ENCODE results near the gene SEZ6L.

SEZ6L gene

GRCh38 chr22:26316732-26317285, 147.5 kb downstream of the SEZ6L start:
- H3K4me3 ChIP-seq (ENCODE audit: low read length): no peak overlapping the region
- H3K36me3 ChIP-seq (ENCODE audit: control insufficient read depth, insufficient read depth, low read length): no peaks in the 10 kb centered on the region
- no peaks in the 10 kb centered on the region for H3K27me3 ChIP-seq (ENCODE audit: control insufficient read depth, insufficient read depth, low read length)
- peaks cover 3% of the 10 kb centered on the region for H3K4me1 ChIP-seq (ENCODE audit: control insufficient read depth, insufficient read depth, low read length)
- H3K27ac ChIP-seq (ENCODE audit: low read depth, low read length): no peak overlapping the region
- no peak overlapping the region for H3K9ac ChIP-seq (ENCODE audit: low read length)

GRCh38 chr22:26318975-26319374, 149.7 kb downstream of the SEZ6L start:
- H3K4me3 ChIP-seq (ENCODE audit: low read length): no peak overlapping the region
- no peaks in the 10 kb centered on the region for H3K36me3 ChIP-seq (ENCODE audit: control insufficient read depth, insufficient read depth, low read length)
- peaks cover 7% of the 10 kb centered on the region for H3K4me1 ChIP-seq (ENCODE audit: control insufficient read depth, insufficient read depth, low read length)
- H3K9ac ChIP-seq (ENCODE audit: low read length): no peak overlapping the region
- no peak overlapping the region for H3K27ac ChIP-seq (ENCODE audit: low read depth, low read length)
- H3K27me3 ChIP-seq (ENCODE audit: control insufficient read depth, insufficient read depth, low read length): no peaks in the 10 kb centered on the region

GRCh38 chr22:26320447-26320846, 151.2 kb downstream of the SEZ6L start:
- Histone ChIP-seq H3K4me3 (ENCODE audit: low read length) (no peak overlapping the region), H3K36me3 (ENCODE audit: control insufficient read depth, insufficient read depth, low read length) (no peaks in the 10 kb centered on the region), H3K4me1 (ENCODE audit: control insufficient read depth, insufficient read depth, low read length) (peaks cover 7% of the 10 kb centered on the region), H3K27me3 (ENCODE audit: control insufficient read depth, insufficient read depth, low read length) (no peaks in the 10 kb centered on the region), H3K27ac (ENCODE audit: low read depth, low read length) (no peak overlapping the region), H3K9ac (ENCODE audit: low read length) (no peak overlapping the region)

GRCh38 chr22:26321469-26321913, 152.2 kb downstream of the SEZ6L start:
- H3K4me3 ChIP-seq (ENCODE audit: low read length): no peak overlapping the region
- no peaks in the 10 kb centered on the region for H3K27me3 ChIP-seq (ENCODE audit: control insufficient read depth, insufficient read depth, low read length)
- H3K27ac ChIP-seq (ENCODE audit: low read depth, low read length): no peak overlapping the region
- no peak overlapping the region for H3K9ac ChIP-seq (ENCODE audit: low read length)
- H3K4me1 ChIP-seq (ENCODE audit: control insufficient read depth, insufficient read depth, low read length): peaks cover 7% of the 10 kb centered on the region
- no peaks in the 10 kb centered on the region for H3K36me3 ChIP-seq (ENCODE audit: control insufficient read depth, insufficient read depth, low read length)

GRCh38 chr22:26322179-26322905, 153.1 kb downstream of the SEZ6L start:
- Histone ChIP-seq H3K36me3 (ENCODE audit: control insufficient read depth, insufficient read depth, low read length) (no peaks in the 10 kb centered on the region), H3K4me3 (ENCODE audit: low read length) (no peak overlapping the region), H3K27ac (ENCODE audit: low read depth, low read length) (no peak overlapping the region), H3K4me1 (ENCODE audit: control insufficient read depth, insufficient read depth, low read length) (peaks cover 7% of the 10 kb centered on the region), H3K9ac (ENCODE audit: low read length) (no peak overlapping the region), H3K27me3 (ENCODE audit: control insufficient read depth, insufficient read depth, low read length) (no peaks in the 10 kb centered on the region)

- Histone ChIP-seq H3K9ac (ENCODE audit: low read length) (no peak overlapping the region), H3K27me3 (ENCODE audit: control insufficient read depth, insufficient read depth, low read length) (no peaks in the 10 kb centered on the region), H3K27ac (ENCODE audit: low read depth, low read length) (no peak overlapping the region), H3K4me1 (ENCODE audit: control insufficient read depth, insufficient read depth, low read length) (peaks cover 7% of the 10 kb centered on the region), H3K36me3 (ENCODE audit: control insufficient read depth, insufficient read depth, low read length) (no peaks in the 10 kb centered on the region), H3K4me3 (ENCODE audit: low read length) (no peak overlapping the region)
Observed at GRCh38 chr22:26323013-26323412, 153.8 kb downstream of the SEZ6L start.

GRCh38 chr22:26324150-26324549, 154.9 kb downstream of the SEZ6L start:
- no peaks in the 10 kb centered on the region for H3K36me3 ChIP-seq (ENCODE audit: control insufficient read depth, insufficient read depth, low read length)
- H3K27me3 ChIP-seq (ENCODE audit: control insufficient read depth, insufficient read depth, low read length): no peaks in the 10 kb centered on the region
- peaks cover 7% of the 10 kb centered on the region for H3K4me1 ChIP-seq (ENCODE audit: control insufficient read depth, insufficient read depth, low read length)
- H3K27ac ChIP-seq (ENCODE audit: low read depth, low read length): no peak overlapping the region
- H3K9ac ChIP-seq (ENCODE audit: low read length): no peak overlapping the region
- H3K4me3 ChIP-seq (ENCODE audit: low read length): no peak overlapping the region

- Histone ChIP-seq H3K4me1 (ENCODE audit: control insufficient read depth, insufficient read depth, low read length) (peaks cover 7% of the 10 kb centered on the region), H3K9ac (ENCODE audit: low read length) (no peak overlapping the region), H3K27me3 (ENCODE audit: control insufficient read depth, insufficient read depth, low read length) (no peaks in the 10 kb centered on the region), H3K4me3 (ENCODE audit: low read length) (no peak overlapping the region), H3K36me3 (ENCODE audit: control insufficient read depth, insufficient read depth, low read length) (no peaks in the 10 kb centered on the region), H3K27ac (ENCODE audit: low read depth, low read length) (no peak overlapping the region)
Observed at GRCh38 chr22:26325641-26326040, 156.4 kb downstream of the SEZ6L start.

- H3K4me1 ChIP-seq (ENCODE audit: control insufficient read depth, insufficient read depth, low read length): peaks cover 4% of the 10 kb centered on the region
- H3K27me3 ChIP-seq (ENCODE audit: control insufficient read depth, insufficient read depth, low read length): no peaks in the 10 kb centered on the region
- no peaks in the 10 kb centered on the region for H3K36me3 ChIP-seq (ENCODE audit: control insufficient read depth, insufficient read depth, low read length)
- no peak overlapping the region for H3K27ac ChIP-seq (ENCODE audit: low read depth, low read length)
- H3K9ac ChIP-seq (ENCODE audit: low read length): no peak overlapping the region
- H3K4me3 ChIP-seq (ENCODE audit: low read length): no peak overlapping the region
Observed at GRCh38 chr22:26326803-26327202, 157.5 kb downstream of the SEZ6L start.

- Histone ChIP-seq H3K4me3 (ENCODE audit: low read length) (no peak overlapping the region), H3K27me3 (ENCODE audit: control insufficient read depth, insufficient read depth, low read length) (no peaks in the 10 kb centered on the region), H3K9ac (ENCODE audit: low read length) (no peak overlapping the region)
Observed at GRCh38 chr22:26327306-26327705, 158.0 kb downstream of the SEZ6L start.

GRCh38 chr22:26328221-26328620, 159.0 kb downstream of the SEZ6L start:
- no peaks in the 10 kb centered on the region for H3K36me3 ChIP-seq (ENCODE audit: control insufficient read depth, insufficient read depth, low read length)
- no peak overlapping the region for H3K9ac ChIP-seq (ENCODE audit: low read length)
- H3K27ac ChIP-seq (ENCODE audit: low read depth, low read length): no peak overlapping the region
- H3K4me1 ChIP-seq (ENCODE audit: control insufficient read depth, insufficient read depth, low read length): no peaks in the 10 kb centered on the region
- no peak overlapping the region for H3K4me3 ChIP-seq (ENCODE audit: low read length)
- H3K27me3 ChIP-seq (ENCODE audit: control insufficient read depth, insufficient read depth, low read length): no peaks in the 10 kb centered on the region

More at GRCh38 chr22:26327306-26327705, 158.0 kb downstream of the SEZ6L start:
- no peak overlapping the region for H3K27ac ChIP-seq (ENCODE audit: low read depth, low read length)
- peaks cover under 1% of the 10 kb centered on the region for H3K4me1 ChIP-seq (ENCODE audit: control insufficient read depth, insufficient read depth, low read length)
- no peaks in the 10 kb centered on the region for H3K36me3 ChIP-seq (ENCODE audit: control insufficient read depth, insufficient read depth, low read length)

GRCh38 chr22:26330971-26331625, 161.8 kb downstream of the SEZ6L start:
- no peaks in the 10 kb centered on the region for H3K36me3 ChIP-seq (ENCODE audit: control insufficient read depth, insufficient read depth, low read length)
- H3K9ac ChIP-seq (ENCODE audit: low read length): no peak overlapping the region
- peaks cover 2% of the 10 kb centered on the region for H3K27me3 ChIP-seq (ENCODE audit: control insufficient read depth, insufficient read depth, low read length)
- H3K4me1 ChIP-seq (ENCODE audit: control insufficient read depth, insufficient read depth, low read length): no peaks in the 10 kb centered on the region
- H3K27ac ChIP-seq (ENCODE audit: low read depth, low read length): no peak overlapping the region
- H3K4me3 ChIP-seq (ENCODE audit: low read length): no peak overlapping the region

All from rectal smooth muscle tissue (tissue), 1 donor.